ENCODE measurements around the gene TMEM213. TPM values are rescaled to one million over a fixed set of nuclear protein-coding genes. Genes with fewer than 3 reads are reported as not detected.
A peak's percentile ranks its signal among the peaks of the same experiment; 100 is the strongest.

The TMEM213 gene
- total and polyA plus RNA-seq, 2 of the 8 experiments (the other 6 are each of a cell fraction or from before 2014, with no cell fraction given): 0.21 to 0.67 TPM

DNA sequence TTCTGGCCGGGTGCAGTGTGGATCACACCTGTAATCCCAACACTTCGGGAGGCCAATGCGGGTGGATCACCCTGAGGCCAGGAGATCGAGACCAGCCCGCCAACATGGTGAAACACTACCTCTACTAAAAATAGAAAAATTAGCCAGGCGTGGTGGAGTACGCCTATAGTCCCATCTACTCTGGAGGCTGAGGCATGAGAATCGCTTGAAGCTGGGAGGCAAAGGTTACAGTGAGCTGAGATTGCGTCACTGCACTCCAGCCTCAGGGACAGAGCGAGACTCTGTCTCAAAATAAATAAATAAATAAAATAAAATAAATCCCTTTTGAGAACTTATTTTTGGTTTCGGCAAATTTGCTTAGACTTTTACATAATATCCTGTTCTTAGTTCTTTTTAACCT is 31.5 kb downstream of the TMEM213 start:
- Histone ChIP-seq H3K36me3 (ENCODE audit: control insufficient read depth in 2 of 4, insufficient read depth in 4 of 4, low read length in 3 of 4) (no peaks in the 10 kb centered on the region), H3K4me2 (ENCODE audit: insufficient read depth in 1 of 2, low read depth in 2 of 2, low read length in 2 of 2) (no peak overlapping the region), H3K27me3 (replicated peaks in 1 of 4; ENCODE audit: control insufficient read depth in 3 of 4, extremely low read depth in 1 of 4, insufficient read depth in 3 of 4, low read length in 3 of 4) (no peaks in the 10 kb centered on the region), H3K4me1 (replicated peaks in 1 of 4; ENCODE audit: control insufficient read depth in 3 of 4, insufficient read depth in 4 of 4, low read length in 3 of 4) (no peaks in the 10 kb centered on the region), H2BK5ac (ENCODE audit: low read depth, low read length) (no peak overlapping the region), H3K4me3 (ENCODE audit: extremely low read depth in 1 of 4, insufficient read depth in 2 of 4, low read depth in 3 of 4, low read length in 4 of 4) (no peak overlapping the region), H3K4ac (replicated peaks; ENCODE audit: insufficient read length, low read depth, low read length) (no peak overlapping the region), H3K9me3 (ENCODE audit: insufficient read depth in 2 of 2, low read depth in 1 of 2, low read length in 1 of 2) (no peaks in the 10 kb centered on the region), H2BK20ac (ENCODE audit: low read length) (no peak overlapping the region), H3K9ac (replicated peaks in 1 of 4; ENCODE audit: extremely low read depth in 1 of 4, low read depth in 3 of 4, low read length in 3 of 4) (no peak overlapping the region), H3K14ac (ENCODE audit: insufficient read length) (no peak overlapping the region), H4K8ac (ENCODE audit: extremely low read depth, insufficient read depth, low read length) (no peak overlapping the region), H2BK15ac (ENCODE audit: low read length) (no peak overlapping the region), H3K56ac (replicated peaks; ENCODE audit: insufficient read length, low read depth, low read length) (no peak overlapping the region), H3K79me1 (ENCODE audit: low read depth, low read length) (no peaks in the 10 kb centered on the region), H3K79me2 (ENCODE audit: control insufficient read depth in 1 of 2, insufficient read depth in 2 of 2, low read length in 2 of 2) (no peaks in the 10 kb centered on the region), H3K27ac (ENCODE audit: low read depth, low read length) (no peak overlapping the region), H2AFZ (ENCODE audit: low read length) (no peak overlapping the region), H4K5ac (ENCODE audit: insufficient read length, low read depth, low read length) (no peak overlapping the region), H4K91ac (replicated peaks; ENCODE audit: insufficient read length, low read length) (no peak overlapping the region), H3K23me2 (ENCODE audit: low read depth, low read length) (no peaks in the 10 kb centered on the region), H3K23ac (ENCODE audit: insufficient read length) (no peak overlapping the region), H2BK120ac (replicated peaks; ENCODE audit: low read depth, low read length) (no peak overlapping the region), H2AK5ac (ENCODE audit: low read depth, low read length) (no peak overlapping the region), H4K20me1 (replicated peaks in 1 of 2; ENCODE audit: control insufficient read depth in 1 of 2, insufficient read depth in 2 of 2, low read length in 2 of 2) (no peaks in the 10 kb centered on the region), H3K18ac (ENCODE audit: extremely low read depth, low read length) (no peak overlapping the region), H2BK12ac (ENCODE audit: low read depth, low read length) (no peak overlapping the region)
- TF ChIP-seq SAP30 (IDR thresholded peaks at IDR 0.05; ENCODE audit: insufficient read depth, insufficient replicate concordance, low read length) (no peak), TEAD4 (IDR thresholded peaks at IDR 0.05; ENCODE audit: low read depth, low read length) (no peak), TBP (IDR thresholded peaks at IDR 0.05; ENCODE audit: low read depth, low read length) (no peak), TCF12 (IDR thresholded peaks at IDR 0.05; ENCODE audit: low read depth, low read length) (no peak), CEBPB (IDR thresholded peaks at IDR 0.05; ENCODE audit: low read depth, low read length) (peak; percentile 56; the same call in 1 of the 2 replicates), RBBP5 (IDR thresholded peaks at IDR 0.05; ENCODE audit: borderline replicate concordance, low read depth, low read length) (no peak), PHF8 (conservative IDR thresholded peaks at IDR 0.05; ENCODE audit: low read depth, low read length) (no peak)
- ChIA-PET CTCF (ENCODE audit: partially characterized antibody) (interaction anchor here (0.8 to 1.2 kb wide), 2 partner anchors 32 to 90 kb away, joined by 3 read pairs; no protein-coding TSS in a partner anchor), POLR2A (ENCODE audit: partially characterized antibody) (no interaction called here)
- no peak for DNase-seq (ENCODE audit: low read depth in 1 of 2, low spot score in 2 of 2)
- WGBS, 2 experiments (ENCODE audit: extremely low coverage in 1 of 2, insufficient coverage in 1 of 2, insufficient read length in 1 of 2, insufficient replicate concordance in 2 of 2, low coverage in 1 of 2, low lambda C conversion rate in 2 of 2, missing lambda C conversion rate in 1 of 2): 84% methylated on average over 11 of the region's 11 CpGs; no CpG with 5 or more reads in 1 of the 2 experiments
- no peak for FAIRE-seq

All from H1 (cell line).